Measurements from ENCODE around the gene LY6G5C.

DNA sequence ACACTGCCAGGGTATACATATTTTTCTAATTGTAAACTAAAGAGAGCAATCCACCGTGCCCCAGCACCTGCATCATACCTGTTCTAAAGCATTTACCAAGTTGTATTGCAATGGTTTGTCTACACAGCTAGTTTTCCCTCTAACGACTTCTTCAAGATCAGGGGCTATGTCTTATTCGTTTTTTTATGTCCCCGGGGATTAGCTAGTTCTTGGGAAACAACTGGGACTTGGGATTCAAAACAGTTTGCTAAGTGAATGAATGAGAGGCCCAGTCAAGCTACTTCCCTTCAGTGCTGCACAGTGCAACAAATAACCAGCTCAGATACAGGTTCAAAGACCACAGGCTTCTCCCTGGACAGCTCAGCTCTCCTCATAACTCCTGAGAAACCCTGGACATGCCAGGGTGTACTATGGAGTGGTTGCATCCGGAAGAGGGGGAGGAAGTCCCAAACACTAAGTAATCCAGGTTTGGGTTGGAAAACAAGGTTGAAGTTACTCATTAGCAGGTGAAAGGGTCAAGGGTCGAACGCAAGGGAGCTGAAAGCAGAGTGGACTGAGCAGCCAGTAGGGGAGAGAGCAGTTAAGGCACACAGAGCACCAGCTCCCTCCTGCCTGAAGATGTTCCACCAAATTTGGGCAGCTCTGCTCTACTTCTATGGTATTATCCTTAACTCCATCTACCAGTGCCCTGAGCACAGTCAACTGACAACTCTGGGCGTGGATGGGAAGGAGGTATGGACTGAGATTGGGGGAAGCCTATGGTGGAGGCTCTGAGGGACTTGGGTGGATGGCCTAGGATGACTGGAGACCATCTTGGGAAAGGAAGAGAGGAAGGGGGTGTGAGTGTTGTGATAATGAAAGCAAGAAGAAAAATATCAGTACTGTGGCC lies 25.3 kb downstream of the LY6G5C start, which contains the start of gene APOM:
- TF ChIP-seq, protein P1, sequence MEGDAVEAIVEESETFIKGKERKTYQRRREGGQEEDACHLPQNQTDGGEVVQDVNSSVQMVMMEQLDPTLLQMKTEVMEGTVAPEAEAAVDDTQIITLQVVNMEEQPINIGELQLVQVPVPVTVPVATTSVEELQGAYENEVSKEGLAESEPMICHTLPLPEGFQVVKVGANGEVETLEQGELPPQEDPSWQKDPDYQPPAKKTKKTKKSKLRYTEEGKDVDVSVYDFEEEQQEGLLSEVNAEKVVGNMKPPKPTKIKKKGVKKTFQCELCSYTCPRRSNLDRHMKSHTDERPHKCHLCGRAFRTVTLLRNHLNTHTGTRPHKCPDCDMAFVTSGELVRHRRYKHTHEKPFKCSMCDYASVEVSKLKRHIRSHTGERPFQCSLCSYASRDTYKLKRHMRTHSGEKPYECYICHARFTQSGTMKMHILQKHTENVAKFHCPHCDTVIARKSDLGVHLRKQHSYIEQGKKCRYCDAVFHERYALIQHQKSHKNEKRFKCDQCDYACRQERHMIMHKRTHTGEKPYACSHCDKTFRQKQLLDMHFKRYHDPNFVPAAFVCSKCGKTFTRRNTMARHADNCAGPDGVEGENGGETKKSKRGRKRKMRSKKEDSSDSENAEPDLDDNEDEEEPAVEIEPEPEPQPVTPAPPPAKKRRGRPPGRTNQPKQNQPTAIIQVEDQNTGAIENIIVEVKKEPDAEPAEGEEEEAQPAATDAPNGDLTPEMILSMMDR (IDR thresholded peaks at IDR 0.05 in 2 of 3, conservative IDR thresholded peaks at IDR 0.05 in 1 of 3; ENCODE audit: borderline replicate concordance in 1 of 3, insufficient read depth in 1 of 3, low read depth in 2 of 3, low read length in 2 of 3), result no peak
- TF ChIP-seq POLR2A (IDR thresholded peaks at IDR 0.05; ENCODE audit: borderline replicate concordance, extremely low read depth, insufficient read depth, insufficient read length) (no peak), FOSL1 (IDR thresholded peaks at IDR 0.05; ENCODE audit: low read depth) (no peak)
